Measurements from ENCODE around the gene GNS.

GNS gene

DNA sequence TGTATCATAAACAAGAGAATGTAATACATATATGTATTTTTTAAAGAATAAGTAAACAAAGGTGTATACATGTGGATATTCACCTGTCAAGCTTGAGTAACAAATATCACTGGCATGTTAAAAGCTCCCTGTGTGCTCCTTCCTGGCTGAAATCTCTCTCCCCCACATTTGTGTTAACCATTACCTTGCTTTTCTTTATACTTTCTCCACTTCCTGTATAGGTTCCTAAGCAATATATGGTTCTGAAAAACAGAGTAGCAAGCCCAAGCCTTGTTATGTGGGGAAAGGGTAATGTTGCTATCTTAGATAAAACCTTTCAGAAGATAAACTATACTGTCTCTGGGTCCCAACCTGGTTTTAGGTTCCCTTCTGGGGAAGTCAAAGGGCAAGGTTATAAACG is 32.9 kb upstream of the GNS start:
- TF ChIP-seq, protein P1, sequence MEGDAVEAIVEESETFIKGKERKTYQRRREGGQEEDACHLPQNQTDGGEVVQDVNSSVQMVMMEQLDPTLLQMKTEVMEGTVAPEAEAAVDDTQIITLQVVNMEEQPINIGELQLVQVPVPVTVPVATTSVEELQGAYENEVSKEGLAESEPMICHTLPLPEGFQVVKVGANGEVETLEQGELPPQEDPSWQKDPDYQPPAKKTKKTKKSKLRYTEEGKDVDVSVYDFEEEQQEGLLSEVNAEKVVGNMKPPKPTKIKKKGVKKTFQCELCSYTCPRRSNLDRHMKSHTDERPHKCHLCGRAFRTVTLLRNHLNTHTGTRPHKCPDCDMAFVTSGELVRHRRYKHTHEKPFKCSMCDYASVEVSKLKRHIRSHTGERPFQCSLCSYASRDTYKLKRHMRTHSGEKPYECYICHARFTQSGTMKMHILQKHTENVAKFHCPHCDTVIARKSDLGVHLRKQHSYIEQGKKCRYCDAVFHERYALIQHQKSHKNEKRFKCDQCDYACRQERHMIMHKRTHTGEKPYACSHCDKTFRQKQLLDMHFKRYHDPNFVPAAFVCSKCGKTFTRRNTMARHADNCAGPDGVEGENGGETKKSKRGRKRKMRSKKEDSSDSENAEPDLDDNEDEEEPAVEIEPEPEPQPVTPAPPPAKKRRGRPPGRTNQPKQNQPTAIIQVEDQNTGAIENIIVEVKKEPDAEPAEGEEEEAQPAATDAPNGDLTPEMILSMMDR (IDR thresholded peaks at IDR 0.05; ENCODE audit: low read depth, low read length, missing control alignments), result no peak
- no peak for DNase-seq (ENCODE audit: low read depth)
- no peak overlapping the region for H3K4me3 ChIP-seq (ENCODE audit: low read depth, low read length)
- in situ Hi-C loops (cut with HindIII; ENCODE audit: low sequenced_read_pairs), result no loop called here

DNA sequence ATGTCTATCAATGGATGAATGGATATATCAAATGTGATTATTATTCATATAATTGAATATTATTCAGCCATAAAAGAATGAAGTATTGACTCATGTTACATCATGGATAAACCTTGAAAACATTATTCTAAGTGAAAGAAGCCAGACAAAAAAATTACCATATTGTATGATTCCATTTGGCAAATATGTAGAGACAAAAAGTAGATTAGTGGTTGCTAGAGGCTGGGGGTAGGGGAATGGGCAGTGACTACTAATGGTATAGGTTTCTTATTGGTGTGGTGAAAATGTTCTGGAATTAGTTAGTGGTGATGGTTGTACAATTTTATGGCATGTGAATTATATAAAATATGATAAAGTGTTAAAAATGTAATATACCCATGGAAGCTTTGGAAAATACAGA is 31.8 kb upstream of the GNS start:
- no peak overlapping the region for H3K4me3 ChIP-seq (ENCODE audit: low read depth, low read length)
- TF ChIP-seq, protein P1 (IDR thresholded peaks at IDR 0.05; ENCODE audit: low read depth, low read length, missing control alignments), result no peak
- no peak for DNase-seq (ENCODE audit: low read depth)
- in situ Hi-C loops (cut with HindIII; ENCODE audit: low sequenced_read_pairs), result no loop called here

DNA sequence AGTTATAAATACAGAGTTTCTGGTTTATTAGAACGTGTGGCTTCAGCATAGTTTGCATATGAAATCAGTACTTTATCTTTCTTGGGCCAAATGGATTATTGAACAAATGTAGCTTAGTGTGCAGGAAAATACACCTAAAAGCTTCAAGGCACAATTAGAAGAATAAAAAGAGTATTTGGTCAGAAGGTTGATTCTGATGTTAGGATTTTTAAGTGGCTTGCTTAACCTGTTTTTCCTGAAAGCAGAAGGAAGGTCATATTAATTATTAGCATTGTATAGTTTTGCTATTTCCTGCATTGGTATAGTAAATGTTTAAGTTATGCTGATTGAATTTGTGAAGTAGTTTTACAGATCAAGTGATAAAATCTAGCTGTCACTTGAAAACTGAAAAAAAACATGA is 31.0 kb upstream of the GNS start:
- no peak for DNase-seq (ENCODE audit: low read depth)

DNA sequence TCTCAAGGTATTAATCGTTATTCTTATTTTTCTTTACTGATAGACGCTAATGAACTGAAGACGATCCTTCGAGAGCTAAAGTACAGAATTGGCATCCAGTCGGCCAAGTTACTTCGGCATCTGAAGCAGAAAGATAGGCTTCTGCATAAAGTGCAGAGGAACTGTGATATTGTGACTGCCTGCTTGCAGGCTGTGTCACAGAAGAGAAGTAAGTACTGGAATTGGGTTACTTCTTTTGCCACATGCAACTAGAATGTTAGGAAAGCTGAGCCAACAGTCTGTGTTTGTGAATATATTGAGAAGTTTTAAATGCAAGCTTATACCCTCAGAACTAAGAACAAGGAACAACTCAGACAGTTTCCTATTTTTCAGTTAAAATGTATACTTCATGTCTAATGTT is 26.6 kb upstream of the GNS start:
- no peak for DNase-seq (ENCODE audit: low read depth)
- H3K4me3 ChIP-seq (ENCODE audit: low read depth, low read length), result no peak overlapping the region
- TF ChIP-seq, protein P1 (IDR thresholded peaks at IDR 0.05; ENCODE audit: low read depth, low read length, missing control alignments), result no peak
- in situ Hi-C loops (cut with HindIII; ENCODE audit: low sequenced_read_pairs), result no loop called here

More for the DNA sequence above, 31.0 kb upstream of the GNS start:
- TF ChIP-seq, protein P1 (IDR thresholded peaks at IDR 0.05; ENCODE audit: low read depth, low read length, missing control alignments), result no peak
- H3K4me3 ChIP-seq (ENCODE audit: low read depth, low read length), result no peak overlapping the region
- in situ Hi-C loops (cut with HindIII; ENCODE audit: low sequenced_read_pairs), result no loop called here

DNA sequence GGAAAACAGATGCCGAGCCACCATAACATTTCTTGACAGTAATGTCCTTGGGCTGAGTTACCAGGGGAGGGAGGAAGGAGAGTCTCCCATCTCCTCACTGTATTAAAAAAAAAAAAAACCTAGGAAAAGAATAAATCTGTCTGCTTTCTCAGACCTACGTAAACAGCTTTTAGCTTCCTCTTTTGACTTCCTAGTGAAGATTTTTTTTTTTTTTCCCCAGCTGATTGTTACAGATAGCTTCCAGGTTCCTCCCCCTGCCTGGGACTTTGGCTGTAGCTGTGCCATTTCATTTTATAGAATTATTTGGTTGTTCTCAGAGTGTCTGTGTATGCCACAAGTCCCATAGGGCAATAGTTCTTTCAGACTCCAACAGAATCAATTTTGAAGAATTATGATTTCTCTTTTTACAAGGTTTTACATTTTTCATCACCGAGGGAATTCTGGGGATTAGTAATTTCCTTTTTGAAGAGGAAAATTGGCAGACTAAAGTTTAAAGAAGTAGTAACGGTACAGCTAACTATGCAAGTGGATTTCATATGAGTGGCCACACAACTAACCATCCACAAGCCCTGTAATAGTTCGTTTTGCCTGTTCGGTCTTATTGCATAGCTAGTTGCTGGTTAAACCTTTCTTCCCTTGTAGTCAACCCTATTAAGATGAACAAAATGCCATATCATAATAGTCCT is 23.1 kb upstream of the GNS start:
- in situ Hi-C loops (cut with HindIII; ENCODE audit: low sequenced_read_pairs), result no loop called here
- no peak overlapping the region for H3K4me3 ChIP-seq (ENCODE audit: low read depth, low read length)
- TF ChIP-seq, protein P1 (IDR thresholded peaks at IDR 0.05; ENCODE audit: low read depth, low read length, missing control alignments), result no peak
- no peak for DNase-seq (ENCODE audit: low read depth)

- peak; percentile 22 for DNase-seq (ENCODE audit: low read depth)
- H3K4me3 ChIP-seq (ENCODE audit: low read depth, low read length), result peak overlapping the region; percentile 28
- in situ Hi-C loops (cut with HindIII; ENCODE audit: low sequenced_read_pairs), result no loop called here
These were observed 22.3 kb upstream of the GNS start for GRCh38 chr12:64781280-64782190.

More at GRCh38 chr12:64781280-64782190, 22.3 kb upstream of the GNS start:
- TF ChIP-seq, protein P1 (IDR thresholded peaks at IDR 0.05; ENCODE audit: low read depth, low read length, missing control alignments), result no peak

Measured in astrocyte of the cerebellum (primary cell).